HepG2 (cell line): ENCODE measurements around the gene GAL3ST2. TPM values are rescaled to one million over a fixed set of nuclear protein-coding genes. Genes with fewer than 3 reads are reported as not detected.

Source experiments
- KIAA2018 ChIP-seq: sonication (generic); formaldehyde crosslinking; IDR thresholded peaks from 2 replicates; pipeline ENCODE4 v1.5.0; 2020; ENCODE audit warnings: mild to moderate bottlenecking, missing genetic modification reagents, borderline replicate concordance
- KLF15 ChIP-seq: sonication (generic); formaldehyde crosslinking; IDR thresholded peaks from 2 replicates; pipeline ENCODE4 v1.8.1; 2023; ENCODE audit warnings: borderline replicate concordance, mild to moderate bottlenecking, inconsistent platforms, missing genetic modification reagents, mixed read lengths
- MED1 ChIP-seq: sonication (generic); formaldehyde crosslinking; IDR thresholded peaks from 2 replicates; pipeline ENCODE4 v1.4.0; 2020; ENCODE audit warnings: missing genetic modification reagents
- NCOA5 ChIP-seq: sonication (generic); formaldehyde crosslinking; IDR thresholded peaks from 2 replicates; pipeline ENCODE4 v1.4.0; 2020; ENCODE audit warnings: missing genetic modification reagents
- NFIC ChIP-seq: IDR thresholded peaks from 2 replicates; pipeline ENCODE4 v1.6.1; 2012; ENCODE audit warnings: mild to moderate bottlenecking, low read length, inconsistent platforms
- PCBP2 ChIP-seq: fragments of 200-400 bp; formaldehyde crosslinking; optimal IDR thresholded peaks from 2 replicates; pipeline ENCODE3; 2018; ENCODE audit warnings: low read length, low read depth; ENCODE audit not compliant: poor library complexity, severe bottlenecking
- SOX13 ChIP-seq, 3 experiments: fragments of 450-650 bp in 1 of 3; sonication (generic) in 1 of 3; formaldehyde crosslinking in 1 of 3; IDR thresholded peaks in 2 of 3; conservative IDR thresholded peaks in 1 of 3; 2 replicates each; pipeline versions ENCODE4 v1.5.0 to v1.6.1; 2016 to 2020; ENCODE audit warnings: antibody characterized with exemption in 1 of 3, mild to moderate bottlenecking in 1 of 3, missing compliant biosample characterization in 1 of 3, missing genetic modification reagents in 1 of 3, moderate library complexity in 1 of 3
- ZBTB10 ChIP-seq: sonication (generic); formaldehyde crosslinking; IDR thresholded peaks from 2 replicates; pipeline ENCODE4 v1.4.0; 2020; ENCODE audit warnings: missing genetic modification reagents, borderline replicate concordance
- ZNF101 ChIP-seq: sonication (generic); formaldehyde crosslinking; IDR thresholded peaks from 2 replicates; pipeline ENCODE4 v1.4.0; 2020; ENCODE audit warnings: mild to moderate bottlenecking, low read depth, missing genetic modification reagents, borderline replicate concordance
- ZNF33B ChIP-seq: sonication (generic); formaldehyde crosslinking; IDR thresholded peaks from 2 replicates; pipeline ENCODE4 v1.5.1; 2020; ENCODE audit warnings: mild to moderate bottlenecking, missing genetic modification reagents
- ZNF512 ChIP-seq: sonication (generic); formaldehyde crosslinking; IDR thresholded peaks from 2 replicates; pipeline ENCODE4 v1.4.0; 2020; ENCODE audit warnings: mild to moderate bottlenecking, missing genetic modification reagents
- ZNF709 ChIP-seq: sonication (generic); formaldehyde crosslinking; IDR thresholded peaks from 2 replicates; pipeline ENCODE4 v1.5.0; 2020; ENCODE audit warnings: mild to moderate bottlenecking, missing genetic modification reagents
- polyA plus RNA-seq, 8 experiments: library from polyadenylated mRNA; depleted of rRNA in 3 of 8; stranded (reverse) in 7 of 8; unstranded in 1 of 8; fragments of >200 nt; fragmentation: Illumina TruSeq in 4 of 8; extraction: Trizol in 4 of 8; gene quantifications; 2 replicates each; pipeline versions ENCODE4 v1.2.1 to v1.2.3, GENCODE V29; 2011 to 2016; ENCODE audit warnings: low read depth in 4 of 8, missing spikeins in 1 of 8, mixed read lengths in 1 of 8; ENCODE audit not compliant: insufficient read depth in 1 of 8
- total RNA-seq, 5 experiments: library from RNA; depleted of rRNA; stranded (reverse); fragments of >200 nt; fragmentation: Illumina TruSeq; extraction: Trizol; gene quantifications; 2 replicates each; pipeline ENCODE4 v1.2.3, GENCODE V29; 2016; ENCODE audit warnings: low read depth in 1 of 5

Gene GAL3ST2
- total and polyA plus RNA-seq, 2 of the 13 experiments (the other 11 are each of a cell fraction or from before 2014, with no cell fraction given) = 0.17 to 0.20 TPM

GRCh38 chr2:241771286-241772062 is 5.1 kb upstream of the GAL3ST2 start (continued):
- no peak for TF ChIP-seq KIAA2018 (CRISPR knock-in tag)
- TF ChIP-seq ZBTB10 = peak; percentile 49; the same call in 1 of the 2 replicates
- TF ChIP-seq PCBP2 = no peak
- peak; percentile 95 for TF ChIP-seq ZNF33B (CRISPR knock-in tag)
- TF ChIP-seq NCOA5 (CRISPR knock-in tag) = peak; percentile 83
- peak; percentile 52; the same call in 1 of the 2 replicates for TF ChIP-seq SOX13 (IDR thresholded peaks at IDR 0.05)
- TF ChIP-seq SOX13 (CRISPR knock-in tag; conservative IDR thresholded peaks at IDR 0.05 in 1 of 2, IDR thresholded peaks at IDR 0.05 in 1 of 2) = peak in 1 of 2 experiments; percentile 77; a peak in 2 of 4 replicates
- TF ChIP-seq MED1 (CRISPR knock-in tag) = peak; percentile 50
- peak; percentile 2; the same call in 1 of the 2 replicates for TF ChIP-seq KLF15
- TF ChIP-seq NFIC = no peak
- TF ChIP-seq ZNF101 (CRISPR knock-in tag) = no peak
- 0 out of 2 replicates have a peak, but pooled peaks have one; percentile 75 for TF ChIP-seq ZNF709 (CRISPR knock-in tag)
- TF ChIP-seq ZNF512 = no peak
